GM18858 (cell line): ENCODE data around the gene GABRR2.
"Not testable (repeated sequence)": the region's sequence is repeated elsewhere in the genome, so short reads cannot be mapped to it uniquely, and the experiment has no call there.

Source experiments
- ATAC-seq: cut with Tn5 transposase; IDR thresholded peaks from one replicate; pipeline ENCODE4 v1.9.1; 2021; ENCODE audit not compliant: unreplicated experiment

GABRR2 gene

GRCh38 chr6:89260832-89261231, 54.3 kb downstream of the GABRR2 start:
- ATAC-seq = no peak

- no peak for ATAC-seq
Measured at GRCh38 chr6:89260310-89260709, 54.8 kb downstream of the GABRR2 start.

GRCh38 chr6:89258912-89259311, 56.2 kb downstream of the GABRR2 start:
- peak; percentile 68 for ATAC-seq

- ATAC-seq = no peak
Measured at GRCh38 chr6:89257781-89258180, 57.3 kb downstream of the GABRR2 start.

- no peak for ATAC-seq
Measured at GRCh38 chr6:89257346-89257745, 57.8 kb downstream of the GABRR2 start.

- no peak for ATAC-seq
Measured at GRCh38 chr6:89255417-89255816, 59.7 kb downstream of the GABRR2 start.

GRCh38 chr6:89254569-89254968, 60.5 kb downstream of the GABRR2 start:
- no peak for ATAC-seq

- ATAC-seq = no peak
Measured at GRCh38 chr6:89252907-89253306, 62.2 kb downstream of the GABRR2 start.

GRCh38 chr6:89251976-89252375, 63.1 kb downstream of the GABRR2 start:
- no peak for ATAC-seq

- no peak for ATAC-seq
Measured at GRCh38 chr6:89251170-89251569, 63.9 kb downstream of the GABRR2 start.

GRCh38 chr6:89250239-89250638, 64.9 kb downstream of the GABRR2 start:
- no peak for ATAC-seq

- ATAC-seq = peak; percentile 56
Measured at GRCh38 chr6:89244241-89244985, 70.7 kb downstream of the GABRR2 start.

- ATAC-seq = no peak
Measured at GRCh38 chr6:89243331-89243629, 71.8 kb downstream of the GABRR2 start.

- ATAC-seq = no peak
Measured at GRCh38 chr6:89242574-89243330, 72.3 kb downstream of the GABRR2 start.

GRCh38 chr6:89239338-89239737, 75.8 kb downstream of the GABRR2 start:
- no peak for ATAC-seq

- ATAC-seq = no peak
Measured at GRCh38 chr6:89237158-89237557, 77.9 kb downstream of the GABRR2 start.

- ATAC-seq = not testable (repeated sequence)
Measured at GRCh38 chr6:89233605-89234004, 81.5 kb downstream of the GABRR2 start.

GRCh38 chr6:89222712-89223039, 92.4 kb downstream of the GABRR2 start:
- no peak for ATAC-seq

GRCh38 chr6:89221971-89222711, 93.0 kb downstream of the GABRR2 start:
- no peak for ATAC-seq

GRCh38 chr6:89221129-89221528, 94.0 kb downstream of the GABRR2 start:
- ATAC-seq = no peak

GRCh38 chr6:89217299-89217910, 97.7 kb downstream of the GABRR2 start, which contains the start of gene GABRR1:
TSS of gene GABRR1 (minus strand) at chr6:89217358. CDS start at chr6:89217322, 36 bp downstream.
- no peak for ATAC-seq
